ENCODE data around the gene RPRML. TPM values are rescaled to one million over a fixed set of nuclear protein-coding genes. Genes with fewer than 3 reads are reported as not detected.

The RPRML gene
- polyA plus RNA-seq, 3 donors, result 0.21 TPM; not detected in 2

- no peak for DNase-seq
Observed at GRCh38 chr17:46947216-46947615, 31.8 kb downstream of the RPRML start.

- no peak for DNase-seq
Observed at GRCh38 chr17:46944931-46945330, 34.1 kb downstream of the RPRML start.

GRCh38 chr17:46943501-46944393 lies 35.3 kb downstream of the RPRML start:
- no peak for DNase-seq

GRCh38 chr17:46943218-46943500 lies 35.9 kb downstream of the RPRML start:
- no peak for DNase-seq

- peak; percentile 64 for DNase-seq
Observed at GRCh38 chr17:46942441-46943217, 36.4 kb downstream of the RPRML start.

- DNase-seq, result peak; percentile 72
Observed at GRCh38 chr17:46940692-46941404, 38.2 kb downstream of the RPRML start.

- no peak for DNase-seq
Observed at GRCh38 chr17:46935658-46936266, 43.3 kb downstream of the RPRML start.

GRCh38 chr17:46931596-46931995 lies 47.5 kb downstream of the RPRML start:
- no peak for DNase-seq

- no peak for DNase-seq
Observed at GRCh38 chr17:46930051-46930450, 49.0 kb downstream of the RPRML start.

- DNase-seq, result no peak
Observed at GRCh38 chr17:46929413-46929812, 49.6 kb downstream of the RPRML start.

GRCh38 chr17:46928467-46929261 lies 50.4 kb downstream of the RPRML start:
- DNase-seq, result no peak

Other genes starting within 250 kb of the RPRML start
- gene WNT3, start 160.6 kb downstream of the RPRML start, polyA plus RNA-seq (ENCODE audit: insufficient read length in 3 of 3), result 1 to 10 TPM; 1.8 to 2.3 (median 2.0) TPM
- gene WNT9B, start 127.7 kb downstream of the RPRML start, polyA plus RNA-seq (ENCODE audit: insufficient read length in 3 of 3), result 10 to 100 TPM in 1 of 3 donors, 1 to 10 TPM in 2; 7.2 to 17.9 (median 7.8) TPM
- 10 to 100 TPM; 56.4 to 66.3 (median 56.6) TPM for gene GOSR2, start 56.1 kb downstream of the RPRML start, polyA plus RNA-seq (ENCODE audit: insufficient read length in 3 of 3)
- 10 to 100 TPM; 48.1 to 60.8 (median 52.3) TPM for gene CDC27, start 210.0 kb upstream of the RPRML start, polyA plus RNA-seq (ENCODE audit: insufficient read length in 3 of 3)
- gene MYL4, start 230.1 kb upstream of the RPRML start, polyA plus RNA-seq (ENCODE audit: insufficient read length in 3 of 3), result 1 to 10 TPM; 3.6 to 3.9 (median 3.9) TPM